Measurements from ENCODE around the gene GCFC2.
A peak's percentile ranks its signal among the peaks of the same experiment; 100 is the strongest.
"Not testable (repeated sequence)": the region's sequence is repeated elsewhere in the genome, so short reads cannot be mapped to it uniquely, and the experiment has no call there.

The GCFC2 gene

DNA sequence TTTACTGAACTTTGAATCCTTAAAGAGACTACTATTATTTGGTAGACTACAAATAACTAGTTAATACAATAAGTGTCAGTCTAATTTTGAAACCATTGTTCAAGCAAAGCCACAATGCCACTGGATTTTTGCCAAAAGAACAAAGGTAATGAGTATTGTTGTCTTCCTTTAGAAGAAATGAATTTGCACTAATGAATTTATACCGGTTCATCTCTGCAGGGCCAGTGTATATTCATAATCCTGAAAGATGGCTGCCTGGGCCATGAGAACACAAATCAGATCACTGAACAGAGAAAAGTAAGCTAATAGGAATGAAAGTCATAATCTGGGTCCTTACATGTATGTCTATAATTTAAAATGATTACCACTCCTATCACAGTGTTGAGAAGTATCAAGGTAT, 31.2 kb downstream of the GCFC2 start:
- no peak for FAIRE-seq

DNA sequence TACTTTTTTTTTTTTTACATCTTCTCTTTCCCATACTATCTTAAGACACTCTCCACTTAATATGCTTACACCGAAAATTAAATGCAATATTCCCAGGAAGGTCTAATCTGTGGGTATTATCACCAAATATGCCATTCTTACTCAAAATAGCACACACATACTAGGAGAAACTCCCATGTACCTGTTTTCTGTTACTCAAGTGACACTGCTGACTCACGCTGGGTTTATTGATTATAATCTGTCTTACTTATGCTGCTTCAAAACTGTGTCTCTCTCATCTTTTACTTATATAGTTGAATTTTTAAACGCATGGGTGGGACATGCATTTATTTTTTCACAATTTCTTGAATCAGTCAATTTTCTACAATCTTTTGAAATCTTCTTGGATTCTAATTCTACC, 34.3 kb downstream of the GCFC2 start:
- no peak for FAIRE-seq

DNA sequence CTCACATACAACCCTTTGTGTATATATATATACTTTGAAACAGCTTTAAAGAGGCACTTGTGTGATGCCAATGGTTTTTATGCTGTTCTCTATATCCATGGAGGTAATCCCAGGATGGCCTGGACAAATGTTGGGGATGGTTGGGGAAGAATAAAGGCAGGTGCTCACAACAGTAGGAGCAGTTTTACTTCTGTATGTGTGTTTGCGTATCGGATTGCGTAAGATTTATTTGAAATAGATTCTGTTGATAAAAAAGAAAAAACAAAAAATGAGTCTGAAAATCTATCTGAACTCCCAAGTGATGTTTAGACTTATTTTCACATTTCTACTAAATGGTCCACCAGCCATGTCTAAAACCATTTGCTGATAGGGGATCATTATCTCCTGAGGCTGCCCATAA, 34.8 kb downstream of the GCFC2 start:
- no peak for FAIRE-seq

DNA sequence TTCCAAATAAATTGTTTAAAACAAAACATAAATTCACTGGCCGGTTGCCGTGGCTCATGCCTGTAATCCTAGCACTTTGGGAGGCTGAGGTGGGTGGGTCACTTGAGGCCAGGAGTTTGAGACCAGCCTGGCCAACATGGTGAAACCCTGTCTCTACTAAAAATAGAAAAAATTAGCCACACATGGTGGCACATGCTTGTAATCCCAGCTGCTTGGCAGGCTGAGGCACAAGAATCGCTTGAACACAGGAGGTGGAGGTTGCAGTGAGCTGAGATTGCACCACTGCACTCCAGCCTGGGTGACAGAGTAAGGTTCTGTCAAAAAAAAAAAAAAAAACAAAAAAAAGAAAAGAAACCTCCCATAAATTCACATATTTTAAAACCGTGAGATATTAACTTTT, 35.3 kb downstream of the GCFC2 start:
- FAIRE-seq = not testable (repeated sequence)

DNA sequence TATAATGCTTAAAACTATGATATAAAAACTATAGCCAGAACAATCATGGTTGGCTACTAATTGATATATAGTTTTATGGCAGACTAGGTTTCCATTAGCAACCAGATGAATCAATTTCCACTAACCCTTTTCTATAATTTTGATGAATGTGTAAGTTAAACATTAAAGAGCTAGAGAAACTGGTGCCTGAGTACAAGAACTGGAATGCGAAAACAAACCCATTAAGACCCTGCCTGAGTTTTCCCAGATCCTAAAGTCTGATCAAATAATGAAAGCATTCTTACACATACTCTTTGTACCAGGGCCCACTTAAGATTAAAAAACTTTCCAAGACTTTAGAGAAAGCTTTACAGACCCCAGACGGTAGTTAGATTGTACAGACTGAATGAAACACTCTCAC, 42.8 kb downstream of the GCFC2 start:
- no peak for FAIRE-seq

DNA sequence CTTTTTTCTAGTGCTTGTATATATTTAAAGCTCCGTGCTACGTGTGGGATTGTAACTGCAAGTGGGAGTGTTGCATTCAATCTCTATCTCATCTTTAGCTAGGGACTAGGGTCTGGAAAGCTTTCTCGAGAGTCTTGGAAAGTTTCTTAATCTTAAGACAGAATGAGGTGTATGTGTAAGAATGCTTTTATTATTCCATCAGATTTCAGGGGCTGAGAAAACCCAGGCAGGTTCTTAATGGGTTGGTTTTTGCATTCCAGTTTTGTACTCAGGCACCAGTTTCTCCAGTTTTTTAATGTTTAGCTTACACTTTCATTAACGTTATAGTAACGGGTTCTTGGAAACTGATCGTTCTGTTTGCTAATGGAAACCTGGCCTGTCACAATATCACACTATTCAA, 43.8 kb downstream of the GCFC2 start:
- FAIRE-seq = no peak

DNA sequence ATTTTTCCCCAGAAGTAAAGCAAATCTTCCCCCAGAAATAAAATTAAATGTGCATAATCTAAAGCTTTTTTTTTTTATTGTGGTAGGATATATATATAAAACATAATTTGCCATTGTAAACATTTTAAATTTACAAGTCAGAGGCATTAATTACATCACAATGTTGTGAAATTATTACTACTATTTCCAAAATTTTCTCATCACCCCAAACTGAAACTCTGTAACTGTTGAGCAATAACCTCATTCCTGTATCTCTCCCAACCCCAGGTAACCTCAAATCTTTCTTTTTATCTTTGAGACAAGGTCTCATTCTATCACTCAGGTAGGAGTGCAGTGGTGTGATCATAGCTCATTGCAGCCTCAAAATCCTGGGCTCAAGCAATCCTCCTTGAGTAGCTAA, 52.9 kb downstream of the GCFC2 start:
- FAIRE-seq = no peak

DNA sequence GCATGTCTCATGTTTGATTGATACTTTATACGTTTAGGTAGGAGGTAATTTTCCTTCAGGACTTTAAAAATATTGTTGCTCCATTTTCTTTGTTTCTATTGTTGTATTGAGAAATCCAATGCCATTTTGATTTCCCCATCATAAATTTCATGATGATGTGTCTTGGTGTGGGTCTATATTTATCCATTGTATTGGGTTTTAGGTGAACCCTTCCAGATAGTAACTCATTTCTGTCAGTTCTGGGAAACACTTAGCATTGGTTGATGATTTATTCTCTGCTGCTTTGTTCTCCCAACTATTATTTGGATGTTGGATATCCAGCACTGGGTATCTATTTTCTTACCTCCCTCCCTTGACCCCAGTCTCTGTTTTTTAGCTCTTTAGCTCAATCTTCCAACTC, 54.2 kb downstream of the GCFC2 start:
- FAIRE-seq = no peak

DNA sequence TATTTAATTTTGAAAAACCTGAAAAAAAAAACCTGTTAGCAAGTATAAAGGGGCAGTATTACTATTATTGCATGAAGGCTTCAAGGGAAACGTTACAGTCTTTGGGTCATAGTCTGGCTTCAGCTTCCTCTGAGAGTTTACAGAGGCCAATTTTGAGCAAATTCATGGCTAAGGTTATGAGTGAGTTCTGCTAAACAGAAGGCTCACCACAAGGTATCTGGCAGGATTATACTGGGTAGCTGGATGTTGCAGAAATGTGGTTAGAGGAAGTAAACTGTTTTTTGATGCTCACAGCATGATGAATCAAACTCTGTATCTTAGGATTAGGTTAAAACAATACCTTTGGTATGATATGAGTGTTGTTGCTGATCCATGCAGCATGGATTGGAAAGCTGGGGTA, 54.9 kb downstream of the GCFC2 start:
- FAIRE-seq = no peak

DNA sequence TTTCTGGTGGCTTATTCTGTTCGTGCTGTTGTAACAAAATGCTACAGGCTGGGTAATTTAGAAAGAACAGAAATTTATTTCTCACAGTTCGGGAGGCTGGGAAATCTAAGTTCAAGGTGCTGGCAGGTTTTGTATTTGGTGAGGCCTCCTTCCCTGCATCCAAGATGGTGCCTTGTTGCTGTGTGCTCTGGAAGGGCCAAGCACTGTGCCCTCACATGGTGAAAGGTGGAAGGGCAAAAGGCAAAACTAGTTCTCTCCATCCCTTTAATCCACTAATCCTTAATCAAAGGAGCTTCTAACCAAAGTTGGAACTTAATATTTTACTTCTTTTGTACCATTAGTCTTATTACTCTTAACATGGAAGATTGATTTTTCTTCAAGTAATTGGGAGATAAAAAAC, 56.7 kb downstream of the GCFC2 start:
- no peak for FAIRE-seq

DNA sequence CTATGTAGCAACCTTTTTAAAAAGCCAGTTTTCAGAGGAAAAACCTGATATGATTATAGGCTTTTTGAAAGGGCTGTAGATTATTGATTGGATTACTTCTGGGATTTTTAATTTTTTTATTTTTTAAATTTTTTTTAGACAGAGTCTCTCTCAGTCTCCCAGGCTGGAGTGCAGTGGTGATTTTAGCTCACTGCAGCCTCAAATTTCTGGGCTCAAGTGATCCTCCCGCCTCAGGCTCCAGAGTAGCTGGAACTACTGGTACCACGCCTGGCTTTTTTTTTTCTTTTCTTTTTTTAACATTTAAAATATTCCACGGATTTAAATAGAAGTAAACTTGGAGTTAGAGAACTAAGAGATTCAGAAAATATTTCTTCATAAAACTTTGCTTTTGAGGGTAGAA, 62.9 kb downstream of the GCFC2 start:
- no peak for FAIRE-seq

DNA sequence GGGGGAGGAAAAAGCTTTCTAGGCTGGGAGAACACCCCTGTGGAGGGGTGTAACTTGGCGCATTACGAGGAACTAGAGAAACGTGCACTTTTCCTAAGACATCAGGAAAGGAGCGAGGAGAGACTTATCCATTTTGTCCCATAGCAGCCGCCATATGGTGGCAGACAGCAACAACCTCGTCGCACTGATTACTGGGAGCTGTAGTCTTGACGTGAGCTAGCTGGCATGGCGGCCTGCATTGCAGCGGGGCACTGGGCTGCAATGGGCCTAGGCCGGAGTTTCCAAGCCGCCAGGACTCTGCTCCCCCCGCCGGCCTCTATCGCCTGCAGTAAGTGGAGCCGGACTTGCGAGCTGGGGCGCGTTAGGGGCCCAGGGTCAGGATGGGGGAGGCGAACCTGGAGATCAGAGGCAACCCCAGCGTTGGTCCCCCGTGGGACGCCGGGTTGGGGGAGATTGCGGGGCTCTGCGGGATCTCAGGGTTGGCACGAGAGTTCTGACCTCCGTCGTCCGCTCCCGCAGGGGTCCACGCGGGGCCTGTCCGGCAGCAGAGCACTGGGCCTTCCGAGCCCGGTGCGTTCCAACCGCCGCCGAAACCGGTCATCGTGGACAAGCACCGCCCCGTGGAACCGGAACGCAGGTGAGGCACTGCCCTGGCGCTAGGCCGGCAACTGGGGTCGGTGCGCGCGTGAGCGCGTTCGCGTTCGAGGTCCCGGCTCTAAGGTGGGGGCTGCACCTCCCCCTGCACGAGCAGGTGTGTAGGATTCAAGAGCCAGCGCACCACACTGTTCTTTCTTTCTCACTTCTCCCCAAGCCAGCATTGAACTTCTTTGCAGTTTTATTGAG, 63.9 kb downstream of the GCFC2 start, which contains the start of gene MRPL19:
Gene MRPL19 (plus strand): TSS at position 201 of the 843 bp plus-strand sequence. CDS start 25 bp downstream, at position 226.
- FAIRE-seq = no peak

DNA sequence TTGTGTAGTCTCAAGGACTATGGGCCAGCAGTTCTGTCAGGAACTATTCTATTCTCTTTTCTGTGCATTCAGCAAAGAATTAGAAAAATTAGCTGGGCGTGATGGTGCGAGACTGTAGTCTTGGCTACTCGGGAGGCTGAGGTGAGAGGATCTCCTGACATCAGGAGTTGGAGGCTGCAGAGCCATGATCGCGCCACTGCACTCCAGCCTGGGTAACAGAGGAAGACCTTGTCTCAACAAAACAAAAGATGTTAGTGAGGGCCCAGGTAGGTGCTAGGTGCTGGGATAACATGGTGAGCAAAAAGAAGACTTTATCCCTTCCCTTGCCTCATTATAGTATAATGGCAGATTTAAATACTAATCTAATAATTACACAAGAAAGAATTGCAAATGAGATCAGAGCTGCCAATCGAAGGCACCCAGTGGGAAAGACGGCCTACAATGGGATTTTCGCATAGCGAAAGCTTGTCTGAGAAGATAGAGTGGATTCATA, 64.6 kb downstream of the GCFC2 start:
- FAIRE-seq = no peak

DNA sequence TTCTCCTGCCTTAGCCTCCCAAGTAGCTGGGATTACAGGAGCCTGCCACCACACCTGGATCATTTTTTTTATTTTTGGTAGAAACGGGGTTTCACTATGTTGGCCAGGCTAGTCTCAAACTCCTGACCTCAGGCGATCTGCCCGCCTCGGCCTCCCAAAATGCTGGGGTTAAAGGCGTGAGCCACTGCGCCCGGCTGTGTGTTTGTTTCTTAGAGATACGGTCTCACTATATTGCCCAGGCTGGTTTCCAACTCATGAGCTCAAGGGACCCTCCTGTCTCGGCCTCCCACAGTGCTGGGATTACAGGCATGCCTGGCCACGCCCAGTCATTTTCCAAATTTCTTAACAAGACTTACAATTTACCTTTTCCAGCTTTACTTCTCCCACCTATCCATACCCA, 65.1 kb downstream of the GCFC2 start:
- FAIRE-seq = no peak

DNA sequence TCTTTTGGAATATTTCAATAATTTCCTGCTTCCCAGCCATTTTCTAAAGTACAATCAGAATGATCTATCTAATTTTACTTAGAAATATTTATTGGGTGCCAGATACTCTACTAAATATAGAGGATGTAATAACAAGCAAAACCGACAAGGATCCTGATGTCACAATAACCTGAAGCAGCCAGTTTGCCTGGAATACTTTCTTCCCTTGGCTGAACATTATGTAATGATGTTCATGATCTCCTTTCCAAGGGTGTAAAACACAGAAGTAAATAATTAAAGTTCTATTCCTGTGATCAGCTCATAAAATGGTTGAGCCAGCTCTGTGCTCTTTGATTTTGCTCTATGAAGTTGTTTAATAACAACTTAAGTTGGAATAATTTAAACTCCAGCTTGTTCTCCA, 66.7 kb downstream of the GCFC2 start:
- no peak for FAIRE-seq

DNA sequence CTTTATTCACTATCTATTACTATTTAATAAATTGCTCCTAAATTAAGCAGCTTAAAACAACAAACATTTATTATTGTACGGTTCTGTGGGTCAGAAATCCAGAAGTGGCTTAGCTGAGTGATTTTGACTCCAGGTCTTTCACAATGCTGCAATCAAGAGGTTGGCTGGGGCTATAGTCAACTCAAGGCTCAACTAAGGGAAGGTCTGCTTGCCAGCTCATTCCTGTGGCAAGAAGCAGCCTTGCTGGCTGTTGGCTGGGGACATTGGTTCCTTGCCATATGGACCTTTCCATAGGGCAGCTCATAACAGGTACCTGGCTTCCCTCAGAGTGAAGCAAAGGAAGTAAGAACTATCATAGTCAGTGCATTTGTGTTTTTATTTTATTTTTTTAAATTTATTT, 69.1 kb downstream of the GCFC2 start:
- no peak for FAIRE-seq

DNA sequence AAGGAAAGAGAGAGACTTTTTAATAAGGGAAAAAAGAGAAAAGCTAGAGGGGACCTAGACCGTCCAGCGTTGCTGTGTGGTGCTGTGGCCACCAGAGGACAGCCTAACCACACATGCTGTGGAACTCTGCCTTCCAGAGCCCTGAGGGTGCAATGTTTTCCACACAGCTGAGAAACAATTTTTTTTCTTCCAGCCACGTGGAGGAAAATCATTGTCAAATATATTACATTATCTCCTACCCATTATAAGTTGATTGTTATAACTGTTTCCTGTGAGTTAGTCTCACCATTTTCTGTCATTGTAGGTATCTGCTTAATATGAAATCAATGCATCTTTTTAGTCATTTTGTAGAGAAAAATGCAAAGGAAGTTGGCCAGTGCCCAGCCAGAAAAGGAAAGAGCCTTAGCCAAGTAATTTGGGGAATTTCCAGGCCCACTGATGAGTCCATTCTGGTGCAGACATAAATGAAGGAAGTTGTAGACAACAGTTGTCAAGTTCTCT, 70.0 kb downstream of the GCFC2 start:
- FAIRE-seq = peak; percentile 87

DNA sequence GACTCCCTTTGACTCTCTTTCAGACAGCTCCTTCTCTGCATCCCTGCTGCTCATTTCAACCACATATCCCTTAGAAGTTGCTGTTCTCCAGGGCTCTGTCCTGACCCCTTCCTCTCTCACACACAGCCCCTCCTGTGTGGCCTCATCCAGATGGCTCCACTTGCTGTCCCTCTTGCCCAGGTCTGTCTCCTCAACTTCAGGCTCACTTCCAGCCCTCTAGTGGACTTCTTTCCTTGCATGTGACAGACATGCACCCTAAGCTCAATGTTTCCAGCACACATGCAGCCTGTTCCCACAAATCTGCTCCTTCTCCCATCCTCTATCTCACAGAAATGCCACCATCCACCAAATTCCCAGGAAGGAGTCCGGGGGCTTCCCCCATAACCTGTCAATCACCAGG, 73.1 kb downstream of the GCFC2 start:
- FAIRE-seq = no peak

DNA sequence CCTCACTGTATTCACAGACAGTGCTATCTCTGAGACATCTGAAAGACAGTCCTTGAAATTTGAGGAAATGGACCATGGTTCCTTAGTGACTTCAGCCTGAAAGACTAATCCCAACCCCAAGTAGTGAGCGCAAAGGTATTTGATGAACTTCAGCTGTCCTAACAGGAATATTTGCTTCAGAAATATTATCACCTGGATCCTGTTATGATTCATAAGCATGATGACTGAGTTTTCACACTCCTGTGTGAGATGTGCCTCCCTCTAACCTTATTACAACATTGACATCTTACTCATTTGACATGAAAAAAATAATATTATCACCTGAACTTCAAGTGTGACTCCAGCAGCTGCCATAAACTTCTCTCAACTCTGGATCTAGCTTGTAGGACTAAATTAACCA, 75.8 kb downstream of the GCFC2 start:
- FAIRE-seq = no peak

DNA sequence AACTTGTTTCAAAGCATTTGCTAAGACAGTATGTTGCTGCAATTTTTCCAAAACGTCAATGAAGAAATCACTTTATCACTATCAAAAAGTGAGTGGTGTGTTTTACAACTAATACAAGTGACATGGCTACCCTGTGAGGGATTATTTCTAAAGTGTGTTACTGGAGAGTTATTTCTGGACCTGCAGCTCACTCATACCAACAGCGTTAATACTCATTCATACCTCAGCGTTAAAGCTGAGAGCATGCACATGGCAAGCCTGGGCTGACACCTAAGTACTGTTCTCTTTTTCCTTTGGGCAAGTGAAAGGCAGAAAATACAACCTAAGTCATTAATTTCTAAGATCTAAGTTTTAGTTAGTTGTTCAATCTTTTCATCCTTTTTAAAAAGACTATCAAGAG, 77.1 kb downstream of the GCFC2 start:
- no peak for FAIRE-seq

DNA sequence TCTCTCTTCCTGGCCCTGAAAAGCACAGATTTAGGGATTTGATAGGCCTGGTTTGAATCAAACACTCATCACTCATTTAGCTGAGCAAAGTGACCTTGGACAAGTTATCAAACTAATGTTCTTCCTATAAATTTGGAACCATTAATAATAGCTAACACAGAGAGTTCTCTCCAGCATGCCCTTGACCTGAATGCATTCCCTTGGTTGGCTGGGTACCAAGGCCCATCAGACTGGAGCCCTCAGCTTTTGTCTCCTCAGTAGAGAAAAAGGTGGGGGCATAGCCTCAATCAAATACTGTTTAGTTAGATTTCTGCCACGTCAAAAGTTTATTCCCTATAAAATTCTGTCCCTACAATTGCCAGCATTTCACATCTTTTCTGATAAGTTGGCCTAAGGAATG, 77.9 kb downstream of the GCFC2 start:
- FAIRE-seq = no peak

DNA sequence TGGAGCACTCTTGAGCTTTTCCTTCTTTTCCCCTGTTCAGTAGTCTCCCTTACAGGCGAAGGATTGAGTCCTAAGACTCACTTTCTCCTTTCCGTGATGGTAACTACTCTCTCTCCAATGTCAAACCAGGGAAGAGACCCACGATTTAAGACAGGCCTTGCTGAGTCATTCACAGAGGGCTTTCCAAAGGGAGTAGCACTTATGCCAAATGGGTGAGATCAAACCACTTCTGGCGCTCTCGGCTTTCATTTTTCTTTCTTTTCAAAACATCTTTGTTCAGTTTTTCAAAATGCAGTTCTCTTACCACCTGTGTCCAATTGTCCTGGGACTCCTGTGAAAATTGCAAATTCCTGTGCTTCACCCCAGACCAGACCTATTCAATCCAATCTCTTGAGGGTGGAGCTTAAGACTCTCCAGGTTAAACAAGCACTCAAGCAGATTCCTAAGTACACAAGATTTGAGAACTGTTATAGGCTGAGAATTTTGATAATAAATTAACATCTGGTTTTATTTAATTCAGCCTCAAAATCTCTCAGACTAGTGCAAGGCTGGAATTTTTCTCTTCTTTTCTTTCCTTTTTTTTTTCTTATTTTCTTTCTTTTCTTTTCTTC, 78.5 kb downstream of the GCFC2 start:
- peak; percentile 79 for FAIRE-seq

DNA sequence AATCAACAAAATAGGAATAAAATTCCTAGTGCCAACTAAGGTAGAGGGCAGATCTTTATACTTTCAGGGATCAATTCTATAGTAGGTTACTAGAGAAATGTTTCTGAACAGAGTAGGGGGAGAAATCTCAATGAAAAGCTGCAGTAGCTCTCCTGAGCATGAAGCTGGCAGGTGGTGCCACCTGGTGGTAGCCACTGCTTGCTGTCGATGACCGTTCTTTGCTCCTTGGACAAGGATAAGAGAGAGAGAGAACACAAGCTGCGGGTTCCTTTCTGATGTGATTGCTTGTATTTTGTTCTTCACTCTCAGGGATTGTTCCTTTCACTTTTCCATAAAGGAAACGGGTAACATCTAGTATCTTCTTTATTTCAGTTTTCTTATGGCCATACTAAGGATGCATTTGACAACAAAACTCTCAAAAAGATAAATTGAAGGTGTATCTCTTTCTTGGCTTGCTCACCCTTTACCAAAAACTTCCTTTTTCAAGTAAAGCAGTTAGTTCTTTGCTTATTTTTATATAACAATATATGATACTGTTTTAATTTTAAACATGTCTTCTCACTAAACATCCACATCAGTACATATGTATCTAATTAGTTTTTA, 82.7 kb downstream of the GCFC2 start:
- peak; percentile 46 for FAIRE-seq

DNA sequence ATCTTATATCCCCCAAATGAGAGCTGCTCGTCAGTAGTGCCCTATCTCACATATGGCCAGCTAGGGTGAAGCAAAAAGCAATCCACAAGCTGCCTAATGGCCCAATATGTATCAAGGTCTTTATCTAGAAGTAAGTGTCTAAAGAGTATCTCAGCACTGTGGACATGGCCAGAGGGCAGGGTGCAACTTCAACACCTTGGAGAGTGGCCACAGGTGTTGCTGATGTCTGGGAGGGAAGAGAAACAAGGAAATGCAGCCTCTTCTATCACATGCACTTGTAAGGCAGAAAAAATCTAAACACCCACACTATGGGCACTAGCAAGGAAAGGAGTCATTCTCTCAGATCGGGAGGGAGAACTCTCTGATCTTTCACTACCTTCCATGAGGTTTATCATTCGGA, 87.8 kb downstream of the GCFC2 start:
- FAIRE-seq = no peak

Measured in endometrium (tissue), 2 donors.